SK-N-MC (cell line): ENCODE measurements around the gene PAFAH1B1.

Experiments used
- DNase-seq: peaks from one replicate; pipeline ENCODE4 v3.0.0-alpha.2; 2011; ENCODE audit warnings: low read depth, low spot score
- H3K27ac ChIP-seq: fragments of 200-600 bp; sonication (generic); 2 replicates; pipeline ENCODE4 v1.5.1; 2016; ENCODE audit warnings: mixed run types
- H3K36me3 ChIP-seq: fragments of 200-600 bp; sonication (generic); 2 replicates; pipeline ENCODE4 v1.6.1; 2017; ENCODE audit warnings: antibody characterized with exemption, low read length, mixed read lengths; ENCODE audit not compliant: insufficient read depth
- H3K4me3 ChIP-seq: fragments of 200-600 bp; sonication (generic); 2 replicates; pipeline ENCODE4 v1.5.1; 2016
- H3K9ac ChIP-seq: fragments of 200-600 bp; sonication (generic); 2 replicates; pipeline ENCODE4 v1.8.0; 2017; ENCODE audit warnings: mixed run types, mixed read lengths; ENCODE audit not compliant: insufficient read length
- H3K9me3 ChIP-seq: fragments of 200-600 bp; sonication (generic); 2 replicates; pipeline ENCODE4 v1.6.1; 2017; ENCODE audit warnings: low read depth, mild to moderate bottlenecking, antibody characterized with exemption, low read length, moderate library complexity, mixed read lengths
- EZH2 ChIP-seq: fragments of 200-600 bp; sonication (generic); IDR thresholded peaks from one replicate; pipeline ENCODE4 v1.6.1; 2017; ENCODE audit warnings: antibody characterized with exemption
- FOXP2 ChIP-seq: optimal IDR thresholded peaks from 2 replicates; pipeline ENCODE3; 2011; ENCODE audit warnings: mild to moderate bottlenecking, moderate library complexity; ENCODE audit not compliant: insufficient read depth; ENCODE audit errors: extremely low read length, control extremely low read depth
- POLR2AphosphoS5 ChIP-seq: IDR thresholded peaks from 2 replicates; pipeline ENCODE4 v1.6.1; 2012; ENCODE audit warnings: mild to moderate bottlenecking, low read depth, low read length, borderline replicate concordance

PAFAH1B1 gene

DNA sequence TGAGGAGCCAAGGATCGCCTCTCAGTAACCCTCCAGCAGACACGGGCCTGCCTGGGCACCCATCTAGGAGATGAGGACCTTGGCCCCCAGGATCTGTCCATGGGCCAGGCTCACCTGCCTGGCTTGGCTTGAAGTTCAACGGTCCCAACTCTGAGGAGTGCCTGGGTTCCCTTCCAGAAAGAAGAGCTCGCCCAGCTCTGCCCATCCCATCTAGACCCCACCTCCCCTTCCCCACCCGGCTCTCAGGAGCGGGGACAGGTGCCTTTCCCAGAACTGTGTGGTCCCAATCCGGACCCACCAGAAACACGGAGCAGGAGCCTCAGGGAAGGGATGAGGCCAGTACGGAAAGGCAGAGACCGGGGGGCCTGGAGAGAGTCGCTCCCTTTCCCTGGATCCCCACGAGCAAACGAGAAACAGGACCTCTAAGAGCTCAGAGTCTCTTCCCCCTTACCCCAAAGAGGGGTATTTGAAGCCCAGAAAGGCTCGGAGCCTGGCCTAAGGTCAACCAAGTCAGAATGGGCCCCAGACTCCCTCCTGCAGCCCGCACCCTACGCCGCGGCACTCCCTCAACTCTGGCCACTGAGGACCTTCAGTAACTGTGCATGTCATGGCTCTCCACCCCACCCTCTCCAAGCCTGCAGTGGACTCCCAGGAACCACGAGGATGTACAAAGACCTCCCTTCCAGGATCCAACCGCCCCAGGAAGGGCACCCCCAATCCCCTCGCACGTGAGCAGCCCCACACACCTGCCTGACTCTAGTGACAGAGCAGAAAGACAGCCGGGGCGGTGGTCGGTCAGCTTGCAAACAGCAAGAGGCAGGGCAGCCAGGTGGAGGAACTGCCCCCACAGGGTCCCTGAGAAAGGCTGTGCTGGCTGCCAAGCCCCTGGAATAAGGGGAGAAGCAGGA, 112.7 kb downstream of the PAFAH1B1 start:
- DNase-seq: no peak
- peaks cover 23% of the 10 kb centered on the region; the same call in 1 of the 2 replicates for H3K36me3 ChIP-seq
- no peak for TF ChIP-seq POLR2AphosphoS5
- no peak for TF ChIP-seq EZH2
- TF ChIP-seq FOXP2: no peak

GRCh38 chr17:2706911-2707510, 113.6 kb downstream of the PAFAH1B1 start:
- no peak overlapping the region for H3K9ac ChIP-seq
- DNase-seq: no peak
- H3K9me3 ChIP-seq: no peaks in the 10 kb centered on the region
- H3K27ac ChIP-seq: no peak overlapping the region
- H3K36me3 ChIP-seq: peaks cover 15% of the 10 kb centered on the region; the same call in 1 of the 2 replicates
- H3K4me3 ChIP-seq: no peak overlapping the region
- no peak for TF ChIP-seq EZH2
- TF ChIP-seq FOXP2: no peak
- TF ChIP-seq POLR2AphosphoS5: no peak

More for the DNA sequence above, 112.7 kb downstream of the PAFAH1B1 start:
- H3K9ac ChIP-seq: no peak overlapping the region
- no peak overlapping the region for H3K4me3 ChIP-seq
- no peaks in the 10 kb centered on the region for H3K9me3 ChIP-seq
- H3K27ac ChIP-seq: no peak overlapping the region

GRCh38 chr17:2707721-2708584, 114.5 kb downstream of the PAFAH1B1 start:
- DNase-seq: no peak
- no peak overlapping the region for H3K27ac ChIP-seq

DNA sequence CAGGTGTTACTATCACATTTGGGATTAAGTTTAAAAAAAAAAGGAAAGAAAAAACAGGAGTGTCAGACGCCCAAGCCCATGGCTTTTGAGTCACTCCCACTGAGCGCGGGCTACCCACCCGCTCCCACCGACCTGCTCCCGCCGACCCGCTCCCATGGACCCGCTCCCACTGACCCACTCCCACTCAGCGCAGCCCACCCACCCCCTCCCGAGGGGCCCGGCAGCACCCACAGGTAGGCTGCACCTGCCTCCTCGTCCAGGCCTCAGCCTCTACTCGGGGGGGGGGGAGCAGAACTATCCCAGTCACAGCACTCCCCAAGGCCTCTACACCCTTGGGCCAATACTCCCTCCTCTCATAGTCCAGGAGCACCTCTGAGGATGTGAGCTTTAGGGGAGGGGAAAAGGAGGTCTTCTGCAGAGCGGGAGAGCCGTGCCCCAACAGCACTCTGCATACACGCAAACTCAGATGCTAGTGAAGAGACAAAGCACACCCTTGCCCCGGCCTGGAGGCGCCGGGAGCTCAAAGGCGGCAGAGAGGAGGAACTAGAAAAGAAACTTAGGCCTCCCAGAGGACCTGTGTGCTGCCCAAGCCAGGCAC, 115.2 kb downstream of the PAFAH1B1 start:
- TF ChIP-seq EZH2 (no peak), FOXP2 (no peak), POLR2AphosphoS5 (no peak)
- H3K9ac ChIP-seq: no peak overlapping the region
- H3K36me3 ChIP-seq: peaks cover 1% of the 10 kb centered on the region; the same call in 1 of the 2 replicates
- 0 out of 2 replicates have a peak overlapping the region, but pooled peaks have one; percentile 92 for H3K4me3 ChIP-seq
- no peak for DNase-seq
- H3K27ac ChIP-seq: no peak overlapping the region
- H3K9me3 ChIP-seq: no peaks in the 10 kb centered on the region

More at GRCh38 chr17:2707721-2708584, 114.5 kb downstream of the PAFAH1B1 start:
- peaks cover 8% of the 10 kb centered on the region; the same call in 1 of the 2 replicates for H3K36me3 ChIP-seq
- TF ChIP-seq POLR2AphosphoS5 (no peak), FOXP2 (no peak)
- H3K4me3 ChIP-seq: no peak overlapping the region
- H3K9ac ChIP-seq: no peak overlapping the region
- H3K9me3 ChIP-seq: no peaks in the 10 kb centered on the region

DNA sequence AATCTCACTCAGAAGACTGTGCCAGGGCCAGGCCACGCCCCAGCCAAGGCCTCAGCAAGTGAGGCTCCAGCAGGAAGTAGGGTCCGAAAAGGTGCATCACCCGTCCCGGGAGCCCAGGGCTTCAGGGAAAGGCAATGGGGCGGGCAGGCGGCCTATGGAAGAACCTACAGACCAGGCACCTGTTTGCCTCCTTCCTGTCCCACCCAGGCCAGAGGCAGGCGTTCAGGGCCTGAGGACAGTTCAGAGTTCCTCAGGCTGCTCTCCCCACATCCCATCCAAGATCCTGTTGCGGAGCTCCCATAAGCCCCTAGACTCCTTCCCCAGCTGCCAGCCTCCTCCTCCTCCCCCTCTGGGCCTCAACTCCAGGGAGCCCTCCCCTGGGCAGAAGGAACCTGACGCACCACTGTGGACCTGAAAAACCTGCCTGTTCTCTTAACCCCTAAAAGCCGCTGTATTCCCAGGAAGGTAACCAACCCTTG, 115.8 kb downstream of the PAFAH1B1 start:
- Histone ChIP-seq H3K9ac (peak overlapping the region; percentile 93), H3K4me3 (peak overlapping the region; percentile 92), H3K36me3 (no peaks in the 10 kb centered on the region; the same call in 1 of the 2 replicates), H3K27ac (no peak overlapping the region), H3K9me3 (no peaks in the 10 kb centered on the region)
- no peak for DNase-seq
- TF ChIP-seq EZH2 (no peak), POLR2AphosphoS5 (no peak), FOXP2 (no peak)

GRCh38 chr17:2710071-2710802, 116.8 kb downstream of the PAFAH1B1 start:
- Histone ChIP-seq H3K9ac (peak overlapping the region; percentile 93), H3K9me3 (no peaks in the 10 kb centered on the region), H3K36me3 (no peaks in the 10 kb centered on the region), H3K27ac (no peak overlapping the region), H3K4me3 (peak overlapping the region; percentile 92)
- no peak for DNase-seq
- TF ChIP-seq EZH2: no peak
- TF ChIP-seq POLR2AphosphoS5: no peak
- TF ChIP-seq FOXP2: no peak

DNA sequence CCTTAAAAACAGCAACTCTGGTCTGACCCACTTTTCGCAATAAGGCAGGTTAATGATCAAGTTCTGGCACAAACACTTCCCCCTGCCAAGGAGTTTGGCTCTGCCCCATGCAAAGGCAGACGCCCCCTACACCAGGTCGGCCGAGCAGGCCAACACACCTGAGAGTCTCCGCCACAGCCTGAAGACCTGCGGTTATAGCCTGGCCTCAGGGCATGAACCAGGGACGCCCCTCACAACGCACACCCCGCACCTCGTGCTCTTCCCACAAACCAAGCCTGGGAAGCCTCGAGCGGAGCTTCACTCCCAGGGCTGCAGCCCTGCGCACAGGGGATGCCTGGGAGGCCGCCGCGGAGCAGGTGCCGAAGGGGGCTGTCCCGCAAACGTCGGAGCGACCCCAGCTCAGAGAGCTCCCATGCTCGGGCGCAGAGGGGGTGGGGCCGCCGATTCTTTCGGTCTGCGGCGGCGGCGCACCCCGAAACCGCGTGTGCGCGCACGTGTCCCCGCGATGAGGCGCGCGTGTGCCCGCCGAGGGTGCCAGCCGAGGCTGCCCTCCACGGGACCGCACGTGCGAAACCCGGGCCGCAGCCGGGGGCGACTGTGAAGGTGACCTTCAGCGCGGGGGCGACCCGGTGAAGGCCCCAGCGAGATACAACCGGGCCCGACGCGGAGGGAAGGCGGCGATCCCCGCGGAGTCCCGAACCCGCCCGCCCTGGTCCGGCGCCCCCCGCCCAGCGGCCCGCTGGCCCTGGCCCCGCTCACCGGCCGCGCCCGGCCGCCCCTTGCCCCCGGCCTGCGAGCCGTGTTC, 117.6 kb downstream of the PAFAH1B1 start:
- Histone ChIP-seq H3K27ac (0 out of 2 replicates have a peak overlapping the region, but pooled peaks have one; percentile 25), H3K4me3 (peak overlapping the region; percentile 92), H3K9ac (peak overlapping the region; percentile 93), H3K36me3 (no peaks in the 10 kb centered on the region), H3K9me3 (no peaks in the 10 kb centered on the region)
- TF ChIP-seq POLR2AphosphoS5 (no peak), EZH2 (no peak), FOXP2 (no peak)
- no peak for DNase-seq
